ENCODE measurements around the gene APOL3. TPM values are rescaled to one million over a fixed set of nuclear protein-coding genes. Genes with fewer than 3 reads are reported as not detected.
"Not testable (repeated sequence)": the region's sequence is repeated elsewhere in the genome, so short reads cannot be mapped to it uniquely, and the experiment has no call there.

The APOL3 gene
- total RNA-seq, 2 donors from 2014 or later: 53.1 to 101 TPM

GRCh38 chr22:36166086-36166485, 5.5 kb upstream of the APOL3 start:
- H3K4me1 ChIP-seq (ENCODE audit: control insufficient read depth in 1 of 2, low read depth in 2 of 2): peaks cover 1 to 16% of the 10 kb centered on the region in 2 donors
- no peaks in the 10 kb centered on the region for H3K27me3 ChIP-seq (replicated peaks; ENCODE audit: insufficient read depth)
- H3K4me3 ChIP-seq: no peak overlapping the region
- no peak for DNase-seq (ENCODE audit: low spot score)
- H3K36me3 ChIP-seq: no peaks in the 10 kb centered on the region
- H3K27ac ChIP-seq: no peak overlapping the region
- H3K9me3 ChIP-seq: no peaks in the 10 kb centered on the region
- TF ChIP-seq, protein P1, sequence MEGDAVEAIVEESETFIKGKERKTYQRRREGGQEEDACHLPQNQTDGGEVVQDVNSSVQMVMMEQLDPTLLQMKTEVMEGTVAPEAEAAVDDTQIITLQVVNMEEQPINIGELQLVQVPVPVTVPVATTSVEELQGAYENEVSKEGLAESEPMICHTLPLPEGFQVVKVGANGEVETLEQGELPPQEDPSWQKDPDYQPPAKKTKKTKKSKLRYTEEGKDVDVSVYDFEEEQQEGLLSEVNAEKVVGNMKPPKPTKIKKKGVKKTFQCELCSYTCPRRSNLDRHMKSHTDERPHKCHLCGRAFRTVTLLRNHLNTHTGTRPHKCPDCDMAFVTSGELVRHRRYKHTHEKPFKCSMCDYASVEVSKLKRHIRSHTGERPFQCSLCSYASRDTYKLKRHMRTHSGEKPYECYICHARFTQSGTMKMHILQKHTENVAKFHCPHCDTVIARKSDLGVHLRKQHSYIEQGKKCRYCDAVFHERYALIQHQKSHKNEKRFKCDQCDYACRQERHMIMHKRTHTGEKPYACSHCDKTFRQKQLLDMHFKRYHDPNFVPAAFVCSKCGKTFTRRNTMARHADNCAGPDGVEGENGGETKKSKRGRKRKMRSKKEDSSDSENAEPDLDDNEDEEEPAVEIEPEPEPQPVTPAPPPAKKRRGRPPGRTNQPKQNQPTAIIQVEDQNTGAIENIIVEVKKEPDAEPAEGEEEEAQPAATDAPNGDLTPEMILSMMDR (IDR thresholded peaks at IDR 0.05): no peak
- ATAC-seq (ENCODE audit: insufficient number of reproducible peaks, low FRiP score, low read depth): no peak

- TF ChIP-seq, protein P1 (IDR thresholded peaks at IDR 0.05): no peak
- Histone ChIP-seq H3K27ac (no peak overlapping the region), H3K9me3 (no peaks in the 10 kb centered on the region), H3K36me3 (no peaks in the 10 kb centered on the region), H3K4me3 (no peak overlapping the region), H3K4me1 (ENCODE audit: control insufficient read depth in 1 of 2, low read depth in 2 of 2) (peaks cover 11 to 25% of the 10 kb centered on the region in 2 donors), H3K27me3 (replicated peaks; ENCODE audit: insufficient read depth) (no peaks in the 10 kb centered on the region)
- no peak for DNase-seq (ENCODE audit: low spot score)
- ATAC-seq (ENCODE audit: insufficient number of reproducible peaks, low FRiP score, low read depth): no peak
Observed at GRCh38 chr22:36165141-36165540, 4.6 kb upstream of the APOL3 start.

- ATAC-seq (ENCODE audit: insufficient number of reproducible peaks, low FRiP score, low read depth): no peak
- H3K4me1 ChIP-seq (ENCODE audit: control insufficient read depth in 1 of 2, low read depth in 2 of 2): peaks cover 15 to 30% of the 10 kb centered on the region in 2 donors
Observed at GRCh38 chr22:36164621-36165020, 4.1 kb upstream of the APOL3 start.

GRCh38 chr22:36163497-36163896, 2.9 kb upstream of the APOL3 start:
- Histone ChIP-seq H3K9me3 (no peaks in the 10 kb centered on the region), H3K36me3 (no peaks in the 10 kb centered on the region), H3K4me1 (ENCODE audit: control insufficient read depth in 1 of 2, low read depth in 2 of 2) (peaks cover 17 to 42% of the 10 kb centered on the region in 2 donors), H3K27ac (no peak overlapping the region), H3K4me3 (no peak overlapping the region), H3K27me3 (replicated peaks; ENCODE audit: insufficient read depth) (no peaks in the 10 kb centered on the region)
- ATAC-seq (ENCODE audit: insufficient number of reproducible peaks, low FRiP score, low read depth): no peak
- DNase-seq (ENCODE audit: low spot score): no peak
- TF ChIP-seq, protein P1 (IDR thresholded peaks at IDR 0.05): no peak

More at GRCh38 chr22:36164621-36165020, 4.1 kb upstream of the APOL3 start:
- Histone ChIP-seq H3K36me3 (no peaks in the 10 kb centered on the region), H3K27ac (no peak overlapping the region), H3K9me3 (no peaks in the 10 kb centered on the region), H3K27me3 (replicated peaks; ENCODE audit: insufficient read depth) (no peaks in the 10 kb centered on the region), H3K4me3 (no peak overlapping the region)
- no peak for DNase-seq (ENCODE audit: low spot score)
- TF ChIP-seq, protein P1 (IDR thresholded peaks at IDR 0.05): no peak

GRCh38 chr22:36162127-36163034, 1.8 kb upstream of the APOL3 start:
- no peak for DNase-seq (ENCODE audit: low spot score)
- no peaks in the 10 kb centered on the region for H3K36me3 ChIP-seq
- TF ChIP-seq, protein P1 (IDR thresholded peaks at IDR 0.05): no peak
- ATAC-seq (ENCODE audit: insufficient number of reproducible peaks, low FRiP score, low read depth): no peak
- no peaks in the 10 kb centered on the region for H3K9me3 ChIP-seq
- H3K27ac ChIP-seq: peak overlapping the region in 1 of 2 donors; percentile 11
- no peak overlapping the region for H3K4me3 ChIP-seq
- H3K4me1 ChIP-seq (ENCODE audit: control insufficient read depth in 1 of 2, low read depth in 2 of 2): peaks cover 20 to 53% of the 10 kb centered on the region in 2 donors
- H3K27me3 ChIP-seq (replicated peaks; ENCODE audit: insufficient read depth): no peaks in the 10 kb centered on the region

- H3K9me3 ChIP-seq; DNase-seq (ENCODE audit: low spot score); H3K36me3 ChIP-seq; H3K4me3 ChIP-seq; ATAC-seq (ENCODE audit: insufficient number of reproducible peaks, low FRiP score, low read depth); H3K27me3 ChIP-seq (replicated peaks; ENCODE audit: insufficient read depth); H3K27ac ChIP-seq: not testable (repeated sequence)
- peaks cover 22 to 55% of the 10 kb centered on the region in 2 donors for H3K4me1 ChIP-seq (ENCODE audit: control insufficient read depth in 1 of 2, low read depth in 2 of 2)
Observed at GRCh38 chr22:36161793-36162126, 1.2 kb upstream of the APOL3 start.

Measured in thoracic aorta (tissue), 2 donors.